ENCODE results near the gene DOCK1. TPM values are rescaled to one million over a fixed set of nuclear protein-coding genes. Genes with fewer than 3 reads are reported as not detected.

DOCK1 gene
- total RNA-seq, 6 experiments from 2014 or later: 50.6 to 59.9 (median 54.7) TPM

GRCh38 chr10:127485153-127485857, 580.1 kb downstream of the DOCK1 start:
- peak; percentile 6 for DNase-seq
- Mint-ChIP-seq H3K9me3 (peaks cover 15% of the 10 kb centered on the region), H3K36me3 (ENCODE audit: low read depth) (peaks cover 4% of the 10 kb centered on the region; the same call in 1 of the 2 replicates), H3K4me1 (ENCODE audit: low read depth) (no peaks in the 10 kb centered on the region), H3K27ac (no peak overlapping the region), H3K4me3 (no peak overlapping the region), H3K27me3 (ENCODE audit: insufficient read depth) (no peaks in the 10 kb centered on the region)
- no peak for TF ChIP-seq CTCF (IDR thresholded peaks at IDR 0.05)

GRCh38 chr10:127486355-127486754, 581.1 kb downstream of the DOCK1 start:
- Mint-ChIP-seq H3K27me3 (ENCODE audit: insufficient read depth) (no peaks in the 10 kb centered on the region), H3K36me3 (ENCODE audit: low read depth) (peaks cover 4% of the 10 kb centered on the region; the same call in 1 of the 2 replicates), H3K27ac (no peak overlapping the region), H3K4me1 (ENCODE audit: low read depth) (no peaks in the 10 kb centered on the region), H3K9me3 (peaks cover 15% of the 10 kb centered on the region), H3K4me3 (no peak overlapping the region)
- DNase-seq: no peak
- TF ChIP-seq CTCF (IDR thresholded peaks at IDR 0.05): no peak

- no peak for DNase-seq
- H3K27ac Mint-ChIP-seq: no peak overlapping the region
These were observed 587.5 kb downstream of the DOCK1 start for GRCh38 chr10:127492607-127493250.

GRCh38 chr10:127496035-127496434, 590.8 kb downstream of the DOCK1 start:
- Mint-ChIP-seq H3K4me1 (ENCODE audit: low read depth) (no peaks in the 10 kb centered on the region), H3K9me3 (peaks cover 26% of the 10 kb centered on the region; the same call in 1 of the 2 replicates), H3K36me3 (ENCODE audit: low read depth) (peaks cover 4% of the 10 kb centered on the region; the same call in 1 of the 2 replicates), H3K27ac (no peak overlapping the region), H3K27me3 (ENCODE audit: insufficient read depth) (peaks cover 2% of the 10 kb centered on the region), H3K4me3 (no peak overlapping the region)
- DNase-seq: no peak
- no peak for TF ChIP-seq CTCF (IDR thresholded peaks at IDR 0.05)

More at GRCh38 chr10:127492607-127493250, 587.5 kb downstream of the DOCK1 start:
- H3K27me3 Mint-ChIP-seq (ENCODE audit: insufficient read depth): peaks cover 2% of the 10 kb centered on the region; the same call in 1 of the 2 replicates
- no peak; the same call in 1 of the 2 replicates for TF ChIP-seq CTCF (IDR thresholded peaks at IDR 0.05)
- H3K4me1 Mint-ChIP-seq (ENCODE audit: low read depth): no peaks in the 10 kb centered on the region
- no peak overlapping the region for H3K4me3 Mint-ChIP-seq
- H3K36me3 Mint-ChIP-seq (ENCODE audit: low read depth): peaks cover 4% of the 10 kb centered on the region; the same call in 1 of the 2 replicates
- peaks cover 20% of the 10 kb centered on the region; the same call in 1 of the 2 replicates for H3K9me3 Mint-ChIP-seq

GRCh38 chr10:127497685-127498084, 592.5 kb downstream of the DOCK1 start:
- no peak for DNase-seq
- Mint-ChIP-seq H3K27me3 (ENCODE audit: insufficient read depth) (peaks cover 2% of the 10 kb centered on the region), H3K4me1 (ENCODE audit: low read depth) (no peaks in the 10 kb centered on the region), H3K9me3 (peaks cover 30% of the 10 kb centered on the region; the same call in 1 of the 2 replicates), H3K36me3 (ENCODE audit: low read depth) (peaks cover 4% of the 10 kb centered on the region; the same call in 1 of the 2 replicates), H3K4me3 (no peak overlapping the region), H3K27ac (no peak overlapping the region)
- no peak for TF ChIP-seq CTCF (IDR thresholded peaks at IDR 0.05)

Data from HFFc6 (cell line).